GM19438 (cell line): Measurements from ENCODE around the gene MRAP.
"Not testable (repeated sequence)": the region's sequence is repeated elsewhere in the genome, so short reads cannot be mapped to it uniquely, and the experiment has no call there.

Experiments used
- ATAC-seq: cut with Tn5 transposase; IDR thresholded peaks from one replicate; pipeline ENCODE4 v1.9.1; 2021; ENCODE audit warnings: low read depth; ENCODE audit not compliant: unreplicated experiment

MRAP gene

GRCh38 chr21:32298658-32299081 is at the start of gene MRAP:
TSS of gene MRAP (plus strand) at chr21:32298855. CDS start at chr21:32298972, 117 bp downstream.
- ATAC-seq: no peak

GRCh38 chr21:32249511-32250280 is 49.0 kb upstream of the MRAP start:
- no peak for ATAC-seq

- ATAC-seq: no peak
Observed at GRCh38 chr21:32252136-32252535, 46.5 kb upstream of the MRAP start.

- ATAC-seq: no peak
Observed at GRCh38 chr21:32253215-32253641, 45.4 kb upstream of the MRAP start.

- no peak for ATAC-seq
Observed at GRCh38 chr21:32256251-32256650, 42.4 kb upstream of the MRAP start.

GRCh38 chr21:32256873-32257620 is 41.6 kb upstream of the MRAP start:
- no peak for ATAC-seq

- ATAC-seq: no peak
Observed at GRCh38 chr21:32257962-32258785, 40.5 kb upstream of the MRAP start.

GRCh38 chr21:32258786-32259048 is 39.9 kb upstream of the MRAP start:
- ATAC-seq: not testable (repeated sequence)

GRCh38 chr21:32260130-32260529 is 38.5 kb upstream of the MRAP start:
- ATAC-seq: no peak

- no peak for ATAC-seq
Observed at GRCh38 chr21:32261929-32262328, 36.7 kb upstream of the MRAP start.

GRCh38 chr21:32265321-32265720 is 33.3 kb upstream of the MRAP start:
- not testable (repeated sequence) for ATAC-seq

GRCh38 chr21:32270748-32271147 is 27.9 kb upstream of the MRAP start:
- ATAC-seq: no peak

GRCh38 chr21:32276671-32277070 is 22.0 kb upstream of the MRAP start:
- ATAC-seq: no peak

GRCh38 chr21:32278103-32278502 is 20.6 kb upstream of the MRAP start:
- ATAC-seq: no peak

- peak; percentile 89 for ATAC-seq
Observed at GRCh38 chr21:32278518-32279376, 19.9 kb upstream of the MRAP start, which contains the start of gene MIS18A. TSS of gene MIS18A (minus strand) at chr21:32279049. CDS start at chr21:32279014, 35 bp downstream.

GRCh38 chr21:32279377-32279680 is 19.3 kb upstream of the MRAP start:
- peak; percentile 8 for ATAC-seq

GRCh38 chr21:32281531-32281930 is 17.1 kb upstream of the MRAP start:
- ATAC-seq: no peak

GRCh38 chr21:32282992-32283391 is 15.7 kb upstream of the MRAP start:
- ATAC-seq: no peak

- no peak for ATAC-seq
Observed at GRCh38 chr21:32285476-32285875, 13.2 kb upstream of the MRAP start.

- no peak for ATAC-seq
Observed at GRCh38 chr21:32297449-32297848, 1.2 kb upstream of the MRAP start.
